ENCODE measurements around the gene AUTS2.
A peak's percentile ranks its signal among the peaks of the same experiment; 100 is the strongest.

The AUTS2 gene

GRCh38 chr7:70044981-70045380 is 446.7 kb downstream of the AUTS2 start:
- DNase-seq = no peak

GRCh38 chr7:70047384-70047783 is 449.1 kb downstream of the AUTS2 start:
- DNase-seq = no peak

GRCh38 chr7:70047891-70048448 is 449.7 kb downstream of the AUTS2 start:
- DNase-seq = no peak

- no peak for DNase-seq
Observed at GRCh38 chr7:70051726-70052125, 453.5 kb downstream of the AUTS2 start.

GRCh38 chr7:70052691-70053090 is 454.4 kb downstream of the AUTS2 start:
- DNase-seq = no peak

GRCh38 chr7:70053421-70053820 is 455.1 kb downstream of the AUTS2 start:
- no peak for DNase-seq

GRCh38 chr7:70053989-70054388 is 455.7 kb downstream of the AUTS2 start:
- DNase-seq = no peak

- DNase-seq = no peak
Observed at GRCh38 chr7:70056363-70056762, 458.1 kb downstream of the AUTS2 start.

GRCh38 chr7:70060298-70061068 is 462.2 kb downstream of the AUTS2 start:
- DNase-seq = peak in 1 of 2 donors; percentile 11

GRCh38 chr7:70063371-70063770 is 465.1 kb downstream of the AUTS2 start:
- no peak for DNase-seq

- DNase-seq = no peak
Observed at GRCh38 chr7:70063927-70064326, 465.7 kb downstream of the AUTS2 start.

- no peak for DNase-seq
Observed at GRCh38 chr7:70066844-70067243, 468.6 kb downstream of the AUTS2 start.

GRCh38 chr7:70068531-70068930 is 470.3 kb downstream of the AUTS2 start:
- no peak for DNase-seq

GRCh38 chr7:70069977-70070376 is 471.7 kb downstream of the AUTS2 start:
- no peak for DNase-seq

- no peak for DNase-seq
Observed at GRCh38 chr7:70071766-70072165, 473.5 kb downstream of the AUTS2 start.

- no peak for DNase-seq
Observed at GRCh38 chr7:70072220-70072619, 473.9 kb downstream of the AUTS2 start.

- no peak for DNase-seq
Observed at GRCh38 chr7:70076325-70076724, 478.1 kb downstream of the AUTS2 start.

- DNase-seq = no peak
Observed at GRCh38 chr7:70082099-70082611, 483.9 kb downstream of the AUTS2 start.

GRCh38 chr7:70091362-70091761 is 493.1 kb downstream of the AUTS2 start:
- DNase-seq = no peak

- no peak for DNase-seq
Observed at GRCh38 chr7:70092314-70093204, 494.3 kb downstream of the AUTS2 start.

- no peak for DNase-seq
Observed at GRCh38 chr7:70093205-70093904, 495.1 kb downstream of the AUTS2 start.

- DNase-seq = no peak
Observed at GRCh38 chr7:70094831-70095230, 496.6 kb downstream of the AUTS2 start.

GRCh38 chr7:70097645-70098044 is 499.4 kb downstream of the AUTS2 start:
- no peak for DNase-seq

Data from CD4-positive, alpha-beta T cell treated with Interleukin-1 beta for 1 hour (primary cell).